Mesenchymal stem cell (in vitro differentiated cells and primary cell): ENCODE data around the gene DIPK1B. TPM values are rescaled to one million over a fixed set of nuclear protein-coding genes. Genes with fewer than 3 reads are reported as not detected.

Source experiments
- small RNA-seq: library from polyadenylated mRNA; stranded (forward); fragments of <200 nt; extraction: miRNeasy Mini kit (QIAGEN cat#:217004); gene quantifications from one replicate; pipeline ENCODE3, GENCODE V24; 2013; ENCODE audit warnings: low read depth

Gene DIPK1B

Small RNAs within 50 kb of the gene (small RNA-seq; reads per million reads assigned to genes)
- gene MIR126 (1,965 reads per million, percentile 98 among the genes with 10 or more reads in this experiment), gene MIR6722 (not detected)
